ENCODE measurements around the gene KCNB1.

Gene KCNB1

DNA sequence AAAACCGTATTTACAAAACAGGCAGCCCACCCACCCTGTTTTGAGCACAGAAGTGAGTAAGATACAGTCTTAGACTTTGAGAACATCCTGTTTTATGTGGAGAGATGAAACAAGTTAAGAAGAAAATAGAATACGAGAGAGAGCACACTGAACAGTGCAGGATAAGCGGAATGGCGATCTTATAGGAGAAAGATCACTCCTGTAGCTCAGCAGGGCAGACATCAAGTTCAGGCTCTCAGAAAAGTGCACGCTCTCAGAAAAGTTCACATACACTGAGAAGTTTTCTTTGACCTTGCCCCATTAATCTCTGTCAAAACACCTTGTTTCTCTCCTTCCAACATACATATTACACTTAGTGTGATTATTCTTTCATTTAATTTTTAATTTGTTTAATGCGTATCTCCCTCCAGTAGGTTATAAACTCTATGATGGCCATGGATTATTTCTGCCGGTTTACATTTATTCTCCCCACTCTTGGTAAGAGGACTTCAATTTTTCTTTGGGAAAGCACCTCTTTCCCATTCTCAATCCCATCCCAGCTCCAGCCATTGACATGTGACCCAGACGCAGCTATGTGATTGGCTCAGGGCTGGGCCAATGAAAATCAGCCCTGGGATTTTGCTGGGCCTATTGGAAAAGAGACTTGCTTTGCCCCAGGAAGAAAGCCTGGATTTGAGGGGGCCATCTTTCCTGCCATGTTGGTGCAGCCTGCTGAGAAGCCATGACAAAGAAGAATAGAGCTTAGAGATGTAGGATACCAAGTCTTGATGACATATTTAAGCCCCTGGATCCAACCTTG lies 16.2 kb downstream of the KCNB1 start:
- Mint-ChIP-seq H3K36me3 (no peaks in the 10 kb centered on the region), H3K4me3 (no peak overlapping the region), H3K9me3 (no peaks in the 10 kb centered on the region), H3K27me3 (peaks cover 60% of the 10 kb centered on the region), H3K4me1 (no peaks in the 10 kb centered on the region), H3K27ac (no peak overlapping the region)
- no peak for ATAC-seq

DNA sequence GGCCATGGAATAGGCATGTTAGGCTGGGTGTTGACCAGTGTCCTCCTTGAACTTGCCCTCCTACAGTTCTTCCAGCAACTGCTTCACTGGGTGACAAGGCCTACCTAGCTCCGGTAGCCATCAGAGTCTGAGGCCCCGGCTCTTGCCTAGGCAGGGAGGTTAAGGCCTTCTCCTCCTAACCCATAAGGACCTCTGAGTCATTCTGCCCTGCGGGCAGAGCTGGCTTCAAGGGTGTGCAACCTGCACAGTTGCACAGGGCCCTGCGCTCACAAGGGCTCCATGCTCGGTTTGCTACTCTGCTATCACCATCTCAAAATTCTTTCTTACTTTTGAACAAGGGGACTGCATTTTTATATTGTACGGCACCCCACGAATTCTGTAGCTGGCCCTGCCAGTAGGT lies 17.9 kb downstream of the KCNB1 start:
- ATAC-seq: peak; percentile 6

DNA sequence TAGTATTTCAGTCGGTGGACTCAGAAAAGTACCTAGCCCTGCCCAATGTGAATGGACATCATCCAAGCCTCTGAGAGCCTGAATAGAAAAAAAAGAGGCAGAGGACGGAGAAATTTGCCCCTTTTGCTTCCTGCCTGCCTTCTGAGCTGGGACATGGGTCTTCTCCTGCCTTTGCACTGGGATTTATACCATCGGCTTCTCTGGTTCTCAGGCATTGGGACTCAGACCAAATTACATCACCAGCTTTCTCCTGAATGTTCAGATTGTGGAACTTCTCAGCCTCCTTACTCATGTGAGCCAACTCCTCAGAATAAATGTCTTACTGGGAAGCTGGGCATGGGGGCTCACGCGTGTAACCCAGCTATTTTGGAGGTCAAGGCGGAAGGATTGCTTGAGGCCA lies 19.8 kb downstream of the KCNB1 start:
- Mint-ChIP-seq H3K36me3 (no peaks in the 10 kb centered on the region), H3K27ac (no peak overlapping the region), H3K4me1 (no peaks in the 10 kb centered on the region), H3K9me3 (no peaks in the 10 kb centered on the region), H3K27me3 (peaks cover 40% of the 10 kb centered on the region), H3K4me3 (no peak overlapping the region)
- no peak for ATAC-seq

More for the DNA sequence above, 17.9 kb downstream of the KCNB1 start:
- Mint-ChIP-seq H3K4me3 (no peak overlapping the region), H3K27ac (no peak overlapping the region), H3K36me3 (no peaks in the 10 kb centered on the region), H3K27me3 (peaks cover 46% of the 10 kb centered on the region), H3K9me3 (no peaks in the 10 kb centered on the region), H3K4me1 (no peaks in the 10 kb centered on the region)

DNA sequence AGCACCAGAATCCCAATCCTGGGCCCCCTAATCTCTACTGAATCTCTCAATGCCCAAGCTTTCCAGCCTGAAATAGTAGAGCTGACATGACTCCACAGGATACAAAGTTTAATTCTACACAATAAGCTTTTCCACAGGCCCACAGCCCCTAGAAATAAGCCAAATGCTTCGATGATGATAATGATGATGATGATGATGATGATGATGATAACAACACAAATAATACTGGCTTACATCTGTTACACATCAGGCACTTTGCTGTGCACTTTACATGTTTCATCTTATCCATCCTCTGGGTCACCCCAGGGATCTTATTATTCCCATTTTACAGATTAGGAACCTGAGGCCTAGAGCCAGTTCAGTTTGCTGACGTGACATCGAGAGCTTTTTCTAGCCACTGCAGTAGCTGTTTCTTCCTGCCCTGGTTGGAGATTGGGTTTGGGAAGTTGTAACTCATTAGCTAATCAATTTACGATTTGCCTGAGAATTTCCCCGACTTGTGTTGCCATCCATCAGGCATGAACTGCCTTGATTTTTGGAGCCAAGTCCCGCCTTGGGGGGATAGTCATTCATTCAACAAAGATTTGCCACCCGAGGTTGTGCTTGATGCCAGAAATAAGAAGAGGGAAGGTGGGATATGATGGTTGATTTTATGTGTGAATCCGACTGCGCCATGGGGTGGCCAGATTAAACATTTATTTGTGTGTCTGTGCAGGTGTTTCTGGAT lies 20.4 kb downstream of the KCNB1 start:
- Mint-ChIP-seq H3K4me1 (no peaks in the 10 kb centered on the region), H3K9me3 (no peaks in the 10 kb centered on the region), H3K4me3 (no peak overlapping the region), H3K27me3 (peaks cover 35% of the 10 kb centered on the region), H3K27ac (no peak overlapping the region), H3K36me3 (no peaks in the 10 kb centered on the region)
- no peak for ATAC-seq

DNA sequence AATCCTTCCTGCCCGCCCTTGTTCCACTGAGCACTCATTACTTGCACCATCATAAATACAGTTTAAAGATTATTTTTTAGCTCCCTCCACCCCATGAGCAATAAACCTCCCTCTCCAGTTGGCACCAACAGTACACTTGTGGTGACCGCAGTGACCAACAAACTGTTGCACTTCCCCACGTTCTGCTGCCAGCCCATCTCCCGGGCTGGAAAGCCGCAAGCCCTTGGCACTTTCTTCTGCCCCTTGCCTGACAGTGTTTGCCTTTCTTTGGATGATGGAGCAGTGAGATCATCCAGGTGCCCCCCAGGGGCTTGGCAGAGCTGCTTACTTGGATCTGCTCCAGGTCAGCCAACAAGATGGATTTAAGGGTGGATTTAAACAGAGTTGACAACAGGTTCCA lies 21.6 kb downstream of the KCNB1 start:
- Mint-ChIP-seq H3K4me1 (no peaks in the 10 kb centered on the region), H3K27ac (no peak overlapping the region), H3K9me3 (no peaks in the 10 kb centered on the region), H3K27me3 (peaks cover 40% of the 10 kb centered on the region), H3K4me3 (no peak overlapping the region), H3K36me3 (no peaks in the 10 kb centered on the region)
- ATAC-seq: no peak

DNA sequence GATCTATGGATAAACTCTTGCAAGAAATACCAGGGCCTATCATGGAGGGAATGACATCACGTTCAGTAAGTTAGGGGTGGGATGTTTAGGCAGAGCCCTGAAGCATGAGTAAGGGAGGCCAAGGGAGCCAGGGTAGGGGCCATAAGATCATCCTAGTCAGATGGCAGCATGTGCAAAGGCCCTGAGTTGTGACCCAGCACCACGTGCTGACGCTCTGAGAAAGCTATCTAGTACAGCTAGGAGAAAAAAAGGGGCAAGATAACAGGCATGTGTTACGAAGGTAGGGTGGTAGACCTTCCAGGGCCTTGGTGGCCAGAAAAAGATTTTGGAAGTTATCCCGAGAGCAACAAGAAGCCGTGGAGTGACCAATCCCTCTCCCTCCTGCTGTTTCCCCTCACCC lies 22.3 kb downstream of the KCNB1 start:
- ATAC-seq: no peak
- no peak overlapping the region for H3K4me3 Mint-ChIP-seq
- H3K27ac Mint-ChIP-seq: no peak overlapping the region
- peaks cover 40% of the 10 kb centered on the region for H3K27me3 Mint-ChIP-seq
- no peaks in the 10 kb centered on the region for H3K9me3 Mint-ChIP-seq
- no peaks in the 10 kb centered on the region for H3K4me1 Mint-ChIP-seq
- H3K36me3 Mint-ChIP-seq: no peaks in the 10 kb centered on the region

DNA sequence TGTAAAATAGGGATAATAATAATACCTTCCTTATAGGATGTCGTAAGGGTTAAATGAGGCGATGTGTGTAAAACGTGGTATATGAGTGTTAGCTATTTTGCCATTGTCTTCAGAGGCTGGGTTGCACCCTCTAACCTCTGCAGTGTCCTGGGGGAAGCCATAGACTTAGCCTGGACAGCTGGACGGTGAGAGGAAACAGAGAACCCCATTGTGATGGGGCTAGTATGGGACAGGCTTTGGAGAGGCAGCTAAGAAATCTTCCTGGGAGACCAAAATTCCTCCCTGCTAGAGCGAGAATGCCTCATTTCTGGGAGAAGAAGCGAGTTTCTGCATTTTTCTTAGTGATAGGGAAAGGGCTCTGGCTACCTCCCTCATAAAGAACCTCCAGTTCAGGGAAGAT lies 22.8 kb downstream of the KCNB1 start:
- H3K36me3 Mint-ChIP-seq: no peaks in the 10 kb centered on the region
- peaks cover 40% of the 10 kb centered on the region for H3K27me3 Mint-ChIP-seq
- H3K27ac Mint-ChIP-seq: no peak overlapping the region
- no peaks in the 10 kb centered on the region for H3K4me1 Mint-ChIP-seq
- H3K4me3 Mint-ChIP-seq: no peak overlapping the region
- ATAC-seq: no peak
- H3K9me3 Mint-ChIP-seq: no peaks in the 10 kb centered on the region

DNA sequence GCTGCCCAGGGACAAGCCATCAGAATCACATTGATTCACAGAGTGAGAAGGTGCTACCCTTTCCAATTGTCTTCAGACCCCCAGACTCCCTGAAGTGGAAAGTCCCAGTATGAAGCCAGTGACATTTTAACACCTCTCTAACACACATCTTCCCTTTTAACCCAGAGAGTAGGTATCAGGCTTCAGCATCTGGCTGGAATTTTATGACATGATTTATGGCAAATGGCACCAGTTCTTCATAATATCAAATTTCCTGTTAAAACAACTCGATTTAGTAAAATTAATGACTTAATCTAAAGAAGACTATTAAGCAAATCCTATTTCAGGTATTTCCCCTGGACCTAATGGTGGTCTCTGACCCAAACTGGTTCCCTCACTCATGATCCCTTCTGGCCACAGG lies 25.0 kb downstream of the KCNB1 start:
- Mint-ChIP-seq H3K36me3 (no peaks in the 10 kb centered on the region), H3K9me3 (no peaks in the 10 kb centered on the region), H3K4me3 (no peak overlapping the region), H3K27ac (no peak overlapping the region), H3K27me3 (peaks cover 56% of the 10 kb centered on the region), H3K4me1 (no peaks in the 10 kb centered on the region)
- ATAC-seq: no peak

DNA sequence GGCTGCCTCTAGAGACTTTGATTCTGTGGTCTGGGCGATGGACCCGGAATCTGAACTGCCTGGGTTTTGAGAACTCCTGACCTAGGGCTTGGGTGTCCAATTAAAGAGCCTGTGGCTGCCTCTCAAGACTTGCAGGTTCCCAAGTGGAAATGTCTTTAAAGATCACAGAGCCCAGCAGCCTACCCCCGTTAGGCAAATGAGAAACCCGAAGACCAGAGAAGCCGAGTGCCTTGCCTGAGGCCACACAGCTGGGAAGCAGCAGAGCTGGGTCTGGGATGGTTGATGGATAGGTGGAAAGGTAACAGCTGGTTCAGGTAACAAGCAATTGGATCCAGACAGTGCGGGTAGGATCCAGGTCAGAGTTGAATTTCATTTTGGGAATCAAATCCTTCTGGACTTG lies 25.8 kb downstream of the KCNB1 start:
- H3K9me3 Mint-ChIP-seq: no peaks in the 10 kb centered on the region
- ATAC-seq: no peak
- H3K36me3 Mint-ChIP-seq: no peaks in the 10 kb centered on the region
- no peak overlapping the region for H3K4me3 Mint-ChIP-seq
- H3K27ac Mint-ChIP-seq: no peak overlapping the region
- H3K4me1 Mint-ChIP-seq: no peaks in the 10 kb centered on the region
- peaks cover 62% of the 10 kb centered on the region for H3K27me3 Mint-ChIP-seq

DNA sequence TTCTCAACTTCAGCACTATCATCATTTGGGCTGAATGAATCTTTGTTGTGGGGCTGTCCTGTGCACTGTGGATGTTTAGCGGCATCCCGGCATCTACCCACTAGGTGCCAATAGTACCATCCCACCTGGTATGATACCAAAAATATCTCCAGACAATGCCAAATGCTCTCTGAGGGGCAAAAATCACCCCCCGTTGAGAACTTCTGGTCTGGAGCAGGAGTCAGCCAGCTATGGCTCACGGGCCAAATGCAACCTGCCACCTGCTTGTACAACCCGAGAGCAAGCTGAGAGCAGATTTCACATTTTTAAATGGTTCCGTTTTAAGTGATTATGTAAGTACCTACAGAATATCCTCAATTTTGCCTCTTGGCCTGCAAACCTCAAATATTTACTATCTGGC lies 26.8 kb downstream of the KCNB1 start:
- H3K36me3 Mint-ChIP-seq: no peaks in the 10 kb centered on the region
- no peak overlapping the region for H3K4me3 Mint-ChIP-seq
- H3K9me3 Mint-ChIP-seq: no peaks in the 10 kb centered on the region
- peaks cover 67% of the 10 kb centered on the region for H3K27me3 Mint-ChIP-seq
- H3K27ac Mint-ChIP-seq: no peak overlapping the region
- no peak for ATAC-seq
- no peaks in the 10 kb centered on the region for H3K4me1 Mint-ChIP-seq

DNA sequence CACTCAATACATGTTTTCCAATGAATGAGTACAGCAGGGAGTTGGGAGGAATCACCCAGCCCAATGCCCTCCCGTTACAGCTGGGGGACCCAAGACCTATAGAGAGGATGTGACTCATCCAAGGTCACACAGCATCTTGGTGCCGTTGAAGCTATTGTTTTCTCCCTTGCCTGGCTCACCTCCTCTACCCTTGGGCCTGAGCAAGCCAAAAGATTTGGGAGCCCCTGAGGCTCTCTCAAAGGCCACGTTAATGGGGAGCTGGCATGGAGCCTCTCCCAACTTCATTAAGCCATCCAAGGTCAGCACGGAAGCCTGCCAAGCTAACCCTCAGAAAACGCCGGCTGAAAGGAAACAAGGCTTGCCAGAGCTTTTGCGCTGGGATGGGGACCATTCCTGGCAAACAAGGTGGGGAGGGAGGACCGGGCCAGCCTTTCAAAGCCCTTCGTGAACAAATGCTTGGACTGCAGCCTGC lies 30.4 kb downstream of the KCNB1 start:
- no peak for ATAC-seq
- Mint-ChIP-seq H3K36me3 (no peaks in the 10 kb centered on the region), H3K4me1 (no peaks in the 10 kb centered on the region), H3K4me3 (no peak overlapping the region), H3K27me3 (peaks cover 75% of the 10 kb centered on the region), H3K9me3 (no peaks in the 10 kb centered on the region), H3K27ac (no peak overlapping the region)

DNA sequence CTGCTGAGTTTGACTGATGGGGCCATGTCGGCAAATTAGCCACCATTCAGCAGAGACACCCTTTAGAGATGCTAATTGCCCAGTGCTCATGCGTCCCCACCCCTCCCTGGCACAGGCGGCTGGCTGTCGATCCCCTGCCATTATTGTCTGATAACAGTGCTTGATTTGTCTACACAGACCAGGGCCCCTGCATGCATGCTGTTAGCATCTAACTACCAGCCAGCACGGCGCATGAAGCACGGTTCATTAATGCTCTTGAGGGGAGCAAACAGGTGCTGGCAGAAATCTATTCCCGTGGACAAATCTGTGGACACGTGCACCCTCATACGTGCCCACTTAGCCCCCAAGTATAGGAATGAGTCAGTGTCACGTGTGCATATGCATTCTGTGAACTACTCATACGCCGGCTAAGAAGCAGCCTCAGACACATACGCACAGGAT lies 32.2 kb downstream of the KCNB1 start:
- H3K27ac Mint-ChIP-seq: no peak overlapping the region
- no peak overlapping the region for H3K4me3 Mint-ChIP-seq
- no peaks in the 10 kb centered on the region for H3K4me1 Mint-ChIP-seq
- no peaks in the 10 kb centered on the region for H3K36me3 Mint-ChIP-seq
- H3K9me3 Mint-ChIP-seq: no peaks in the 10 kb centered on the region
- ATAC-seq: no peak
- H3K27me3 Mint-ChIP-seq: peaks cover 76% of the 10 kb centered on the region

DNA sequence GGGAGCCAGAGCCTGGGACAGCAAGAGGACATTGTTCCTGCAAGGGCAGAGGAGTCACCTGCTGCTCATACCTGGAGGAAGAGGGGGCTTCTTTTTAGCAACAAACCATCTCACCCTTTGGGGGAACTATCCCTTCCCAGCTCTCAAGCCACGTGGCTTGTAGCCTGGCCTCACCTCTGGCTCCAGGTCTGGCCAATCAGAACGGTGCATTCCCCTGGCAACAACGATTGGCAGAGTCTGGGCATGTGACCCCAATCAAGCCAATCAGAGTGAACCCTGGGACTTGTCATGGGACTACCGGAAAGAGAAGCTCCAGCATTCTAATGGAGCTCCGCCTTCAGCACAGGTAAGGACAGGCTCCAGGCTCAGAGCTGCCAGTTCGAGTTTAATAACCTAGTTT lies 33.6 kb downstream of the KCNB1 start:
- no peaks in the 10 kb centered on the region for H3K4me1 Mint-ChIP-seq

DNA sequence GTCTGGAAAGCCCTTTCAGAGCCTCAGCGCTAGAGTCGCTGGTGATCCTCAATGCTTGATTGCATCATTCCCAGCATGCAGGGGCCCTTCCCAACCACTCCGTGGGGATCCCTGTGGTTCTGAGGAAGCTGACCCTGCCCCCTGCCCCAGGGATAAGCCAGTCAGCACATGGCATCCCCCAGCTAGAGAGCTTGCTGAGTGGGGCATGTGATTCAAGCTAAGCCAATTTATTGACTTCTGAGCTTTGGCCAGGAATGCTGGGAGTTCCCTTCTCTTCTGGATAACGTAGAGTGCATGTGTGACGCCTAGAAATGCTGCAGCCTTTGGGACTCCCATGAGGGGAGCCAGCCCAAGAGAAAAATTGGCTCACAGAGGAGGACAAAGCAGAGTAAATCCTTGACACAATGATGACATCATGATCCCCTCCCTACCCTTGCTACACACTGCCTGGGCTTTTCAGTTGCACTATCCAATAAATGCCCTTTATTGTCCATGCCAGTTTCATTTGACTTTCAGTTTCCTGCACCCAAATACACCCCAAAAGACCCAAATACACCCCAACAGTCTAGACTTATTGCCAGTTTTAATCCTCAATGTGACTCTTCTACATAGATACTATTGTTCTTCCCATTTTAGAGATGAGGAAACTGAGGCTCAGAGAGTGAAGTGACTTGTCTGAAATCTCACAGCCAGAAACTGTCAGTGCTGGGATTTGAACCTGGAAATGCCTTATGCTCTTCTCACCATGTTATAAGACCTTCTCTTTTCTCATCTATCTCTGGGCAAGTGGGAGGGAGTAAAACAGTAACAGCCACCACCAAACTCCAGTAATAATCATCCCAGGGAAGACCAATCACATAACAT lies 34.3 kb downstream of the KCNB1 start:
- Mint-ChIP-seq H3K4me3 (no peak overlapping the region), H3K27ac (no peak overlapping the region), H3K36me3 (no peaks in the 10 kb centered on the region), H3K9me3 (no peaks in the 10 kb centered on the region), H3K27me3 (peaks cover 75% of the 10 kb centered on the region), H3K4me1 (no peaks in the 10 kb centered on the region)
- no peak for ATAC-seq

More for the DNA sequence above, 33.6 kb downstream of the KCNB1 start:
- no peak for ATAC-seq
- no peaks in the 10 kb centered on the region for H3K9me3 Mint-ChIP-seq
- no peak overlapping the region for H3K27ac Mint-ChIP-seq
- H3K4me3 Mint-ChIP-seq: no peak overlapping the region
- H3K36me3 Mint-ChIP-seq: no peaks in the 10 kb centered on the region
- peaks cover 76% of the 10 kb centered on the region for H3K27me3 Mint-ChIP-seq

DNA sequence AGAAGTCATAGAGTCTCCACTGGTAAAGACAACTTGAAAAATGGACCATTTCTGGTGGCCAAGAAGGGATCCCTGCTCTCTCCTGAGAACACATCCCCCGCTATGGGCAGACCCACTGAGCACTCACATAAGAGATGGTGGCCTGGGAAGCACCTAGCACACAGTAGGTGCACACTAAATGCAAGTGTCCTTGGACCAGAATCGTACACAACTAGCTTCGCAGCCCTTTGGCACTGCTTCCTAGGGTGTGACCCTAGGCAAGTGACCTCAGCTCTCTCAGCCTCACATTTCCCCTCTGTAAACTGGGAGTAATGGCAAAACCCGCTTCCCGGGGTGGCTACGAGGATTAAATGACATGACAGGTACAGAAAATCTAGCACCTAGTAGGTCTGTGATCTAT lies 35.1 kb downstream of the KCNB1 start:
- no peak overlapping the region for H3K27ac Mint-ChIP-seq
- no peaks in the 10 kb centered on the region for H3K9me3 Mint-ChIP-seq
- H3K36me3 Mint-ChIP-seq: no peaks in the 10 kb centered on the region
- H3K27me3 Mint-ChIP-seq: peaks cover 70% of the 10 kb centered on the region
- H3K4me3 Mint-ChIP-seq: no peak overlapping the region
- ATAC-seq: no peak
- H3K4me1 Mint-ChIP-seq: no peaks in the 10 kb centered on the region
